Measurements from ENCODE around the gene DNAJA4. TPM values are rescaled to one million over a fixed set of nuclear protein-coding genes. Genes with fewer than 3 reads are reported as not detected.

Gene DNAJA4
- total and polyA plus RNA-seq, 9 of the 15 experiments (the other 6 are each of a cell fraction or from before 2014, with no cell fraction given): 0.11 to 1.0 (median 0.16) TPM; not detected in 4

DNA sequence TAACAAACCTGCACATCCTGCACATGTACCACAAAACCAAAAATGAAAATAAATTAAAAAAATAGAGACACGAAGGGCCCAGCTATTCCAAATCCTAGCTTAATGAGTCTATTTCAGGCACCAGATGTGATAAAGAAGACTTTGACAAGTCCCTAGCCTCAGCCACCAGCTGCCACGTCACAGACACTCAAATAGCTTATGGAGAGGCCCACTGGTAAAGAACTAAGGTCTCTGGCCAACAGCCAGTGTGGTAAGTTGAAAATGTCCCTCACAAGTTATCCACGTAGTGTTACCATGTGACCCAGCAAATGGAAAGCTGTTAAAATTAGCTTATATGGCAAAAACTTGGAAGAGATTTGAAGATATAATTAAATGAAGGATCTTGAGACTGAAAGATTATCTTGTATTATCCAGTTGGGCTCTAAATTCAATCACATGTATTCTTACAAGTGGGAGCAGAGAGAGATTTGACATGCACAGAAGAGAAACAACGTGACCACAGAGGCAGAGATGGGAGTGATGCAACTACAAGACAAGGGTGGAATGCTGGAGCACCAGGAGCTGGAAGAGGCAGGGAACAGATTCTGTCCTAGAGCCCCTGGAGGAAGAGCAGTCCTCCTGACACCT lies 40.9 kb upstream of the DNAJA4 start:
- in situ Hi-C loops (cut with MboI) (no loop called here), intact Hi-C loops (cut with micrococcal nuclease) (no loop called here)
- Histone ChIP-seq H3K36me3 (ENCODE audit: control insufficient read depth, insufficient read depth, low read length) (no peaks in the 10 kb centered on the region), H3K9me1 (ENCODE audit: control insufficient read depth, insufficient read depth, low read length) (no peaks in the 10 kb centered on the region), H3K27me3 (ENCODE audit: control insufficient read depth in 2 of 2, insufficient read depth in 2 of 2, low read length in 2 of 2) (peaks cover 0 to 2% of the 10 kb centered on the region in 2 experiments; a peak in 3 of 5 replicates), H3K4me3 (no peak overlapping the region), H3K27ac (ENCODE audit: extremely low read depth, low read depth, low read length) (no peak overlapping the region), H4K20me1 (replicated peaks; ENCODE audit: control insufficient read depth, insufficient read depth, low read length) (no peaks in the 10 kb centered on the region), H3K4me2 (ENCODE audit: insufficient read depth, low read length) (no peak overlapping the region), H3K4me1 (replicated peaks in 1 of 2; ENCODE audit: control insufficient read depth in 2 of 2, insufficient read depth in 2 of 2, low read length in 2 of 2) (no peaks in the 10 kb centered on the region), H3K9ac (ENCODE audit: insufficient read depth in 1 of 2, low read depth in 2 of 2, low read length in 2 of 2) (no peak overlapping the region), H3K79me2 (ENCODE audit: control insufficient read depth, insufficient read depth, low read length) (no peaks in the 10 kb centered on the region), H3K9me3 (replicated peaks; ENCODE audit: control insufficient read depth, insufficient read depth, low read depth, low read length) (no peaks in the 10 kb centered on the region; the same call in 1 of the 2 replicates), H2AFZ (ENCODE audit: low read depth, low read length) (no peak overlapping the region; the same call in 1 of the 2 replicates)
- no TSS peak for BruUV-seq (replicated peaks)
- FAIRE-seq (no peak), DNase-seq (ENCODE audit: extremely low read depth in 1 of 4, low spot score in 3 of 4) (no peak), ATAC-seq (no peak)
- CTCF ChIA-PET (ENCODE audit: low intra/inter-chr PET ratio): no interaction called here
- WGBS (ENCODE audit: insufficient coverage, low coverage, missing lambda C conversion rate): 11% methylated on average over 4 of the region's 4 CpGs
- POLR2A ChIA-PET: interaction anchor here (1.0 kb wide), 1 partner anchor 8 kb away, joined by 3 read pairs; no protein-coding TSS in a partner anchor
- TF ChIP-seq, protein P1, sequence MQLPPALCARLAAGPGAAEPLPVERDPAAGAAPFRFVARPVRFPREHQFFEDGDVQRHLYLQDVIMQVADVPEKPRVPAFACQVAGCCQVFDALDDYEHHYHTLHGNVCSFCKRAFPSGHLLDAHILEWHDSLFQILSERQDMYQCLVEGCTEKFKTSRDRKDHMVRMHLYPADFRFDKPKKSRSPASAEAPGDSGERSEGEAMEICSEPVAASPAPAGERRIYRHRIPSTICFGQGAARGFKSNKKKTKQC (CRISPR knock-in tag; IDR thresholded peaks at IDR 0.05): no peak
- TF ChIP-seq HDGF (IDR thresholded peaks at IDR 0.05) (no peak), MTA3 (IDR thresholded peaks at IDR 0.05; ENCODE audit: borderline replicate concordance) (no peak), ZNF668 (CRISPR knock-in tag; IDR thresholded peaks at IDR 0.05) (no peak), ZNF431 (CRISPR knock-in tag; IDR thresholded peaks at IDR 0.05) (no peak), RBM22 (IDR thresholded peaks at IDR 0.05; ENCODE audit: low read depth, low read length, poor library complexity, severe bottlenecking) (no peak), CEBPB (tag; IDR thresholded peaks at IDR 0.05) (peak; percentile 14; the same call in 1 of the 2 replicates), NBN (IDR thresholded peaks at IDR 0.05; ENCODE audit: low read depth) (no peak), ZNF75A (CRISPR knock-in tag; IDR thresholded peaks at IDR 0.05) (no peak), ARHGAP35 (IDR thresholded peaks at IDR 0.05; ENCODE audit: partially characterized antibody) (no peak), OTX1 (CRISPR knock-in tag; IDR thresholded peaks at IDR 0.05) (no peak), ZZZ3 (IDR thresholded peaks at IDR 0.05) (no peak), MAFG (tag; conservative IDR thresholded peaks at IDR 0.05) (peak; percentile 38; the same call in 1 of the 2 replicates), NFE2 (IDR thresholded peaks at IDR 0.05; ENCODE audit: low read depth) (no peak), NCOA1 (IDR thresholded peaks at IDR 0.05; ENCODE audit: low read depth) (no peak), ZNF583 (CRISPR knock-in tag; IDR thresholded peaks at IDR 0.05) (no peak), ZNF354B (CRISPR knock-in tag; IDR thresholded peaks at IDR 0.05) (no peak), MYBL2 (IDR thresholded peaks at IDR 0.05; ENCODE audit: low read depth) (no peak), MYBL2 (CRISPR knock-in tag; IDR thresholded peaks at IDR 0.05; ENCODE audit: borderline replicate concordance) (no peak)
- TF ChIP-seq, protein P2, sequence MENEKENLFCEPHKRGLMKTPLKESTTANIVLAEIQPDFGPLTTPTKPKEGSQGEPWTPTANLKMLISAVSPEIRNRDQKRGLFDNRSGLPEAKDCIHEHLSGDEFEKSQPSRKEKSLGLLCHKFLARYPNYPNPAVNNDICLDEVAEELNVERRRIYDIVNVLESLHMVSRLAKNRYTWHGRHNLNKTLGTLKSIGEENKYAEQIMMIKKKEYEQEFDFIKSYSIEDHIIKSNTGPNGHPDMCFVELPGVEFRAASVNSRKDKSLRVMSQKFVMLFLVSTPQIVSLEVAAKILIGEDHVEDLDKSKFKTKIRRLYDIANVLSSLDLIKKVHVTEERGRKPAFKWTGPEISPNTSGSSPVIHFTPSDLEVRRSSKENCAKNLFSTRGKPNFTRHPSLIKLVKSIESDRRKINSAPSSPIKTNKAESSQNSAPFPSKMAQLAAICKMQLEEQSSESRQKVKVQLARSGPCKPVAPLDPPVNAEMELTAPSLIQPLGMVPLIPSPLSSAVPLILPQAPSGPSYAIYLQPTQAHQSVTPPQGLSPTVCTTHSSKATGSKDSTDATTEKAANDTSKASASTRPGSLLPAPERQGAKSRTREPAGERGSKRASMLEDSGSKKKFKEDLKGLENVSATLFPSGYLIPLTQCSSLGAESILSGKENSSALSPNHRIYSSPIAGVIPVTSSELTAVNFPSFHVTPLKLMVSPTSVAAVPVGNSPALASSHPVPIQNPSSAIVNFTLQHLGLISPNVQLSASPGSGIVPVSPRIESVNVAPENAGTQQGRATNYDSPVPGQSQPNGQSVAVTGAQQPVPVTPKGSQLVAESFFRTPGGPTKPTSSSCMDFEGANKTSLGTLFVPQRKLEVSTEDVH (IDR thresholded peaks at IDR 0.05; ENCODE audit: low read depth, partially characterized antibody): no peak
- TF ChIP-seq, protein P3, sequence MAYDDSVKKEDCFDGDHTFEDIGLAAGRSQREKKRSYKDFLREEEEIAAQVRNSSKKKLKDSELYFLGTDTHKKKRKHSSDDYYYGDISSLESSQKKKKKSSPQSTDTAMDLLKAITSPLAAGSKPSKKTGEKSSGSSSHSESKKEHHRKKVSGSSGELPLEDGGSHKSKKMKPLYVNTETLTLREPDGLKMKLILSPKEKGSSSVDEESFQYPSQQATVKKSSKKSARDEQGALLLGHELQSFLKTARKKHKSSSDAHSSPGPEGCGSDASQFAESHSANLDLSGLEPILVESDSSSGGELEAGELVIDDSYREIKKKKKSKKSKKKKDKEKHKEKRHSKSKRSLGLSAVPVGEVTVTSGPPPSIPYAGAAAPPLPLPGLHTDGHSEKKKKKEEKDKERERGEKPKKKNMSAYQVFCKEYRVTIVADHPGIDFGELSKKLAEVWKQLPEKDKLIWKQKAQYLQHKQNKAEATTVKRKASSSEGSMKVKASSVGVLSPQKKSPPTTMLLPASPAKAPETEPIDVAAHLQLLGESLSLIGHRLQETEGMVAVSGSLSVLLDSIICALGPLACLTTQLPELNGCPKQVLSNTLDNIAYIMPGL (CRISPR knock-in tag; IDR thresholded peaks at IDR 0.05): no peak

Measured in K562 (cell line).